ENCODE data around the gene SENP2.
"Not testable (repeated sequence)": the region's sequence is repeated elsewhere in the genome, so short reads cannot be mapped to it uniquely, and the experiment has no call there.

The SENP2 gene

GRCh38 chr3:185649414-185649813 is 63.3 kb downstream of the SENP2 start:
- no peak for ATAC-seq

- no peak for ATAC-seq
Observed at GRCh38 chr3:185651971-185652370, 65.9 kb downstream of the SENP2 start.

GRCh38 chr3:185653949-185654757 is 68.1 kb downstream of the SENP2 start:
- no peak for ATAC-seq

- ATAC-seq = no peak
Observed at GRCh38 chr3:185654758-185655145, 68.7 kb downstream of the SENP2 start.

- ATAC-seq = no peak
Observed at GRCh38 chr3:185655426-185656320, 69.6 kb downstream of the SENP2 start.

- no peak for ATAC-seq
Observed at GRCh38 chr3:185656321-185656840, 70.3 kb downstream of the SENP2 start.

GRCh38 chr3:185657211-185657610 is 71.1 kb downstream of the SENP2 start:
- ATAC-seq = no peak

- no peak for ATAC-seq
Observed at GRCh38 chr3:185657691-185658503, 71.8 kb downstream of the SENP2 start.

GRCh38 chr3:185658504-185658912 is 72.4 kb downstream of the SENP2 start:
- no peak for ATAC-seq

- ATAC-seq = no peak
Observed at GRCh38 chr3:185658943-185659342, 72.8 kb downstream of the SENP2 start.

- ATAC-seq = peak; percentile 60 to 65
Observed at GRCh38 chr3:185659942-185660921, 74.1 kb downstream of the SENP2 start.

- ATAC-seq = not testable (repeated sequence)
Observed at GRCh38 chr3:185661296-185661695, 75.2 kb downstream of the SENP2 start.

- ATAC-seq = no peak
Observed at GRCh38 chr3:185661772-185662171, 75.7 kb downstream of the SENP2 start.

- ATAC-seq = no peak
Observed at GRCh38 chr3:185663929-185664328, 77.8 kb downstream of the SENP2 start.

GRCh38 chr3:185667574-185667973 is 81.5 kb downstream of the SENP2 start:
- no peak for ATAC-seq

GRCh38 chr3:185677146-185677829 is 91.2 kb downstream of the SENP2 start:
- no peak for ATAC-seq

- no peak for ATAC-seq
Observed at GRCh38 chr3:185678027-185678426, 91.9 kb downstream of the SENP2 start.

GRCh38 chr3:185680231-185680630 is 94.1 kb downstream of the SENP2 start:
- no peak for ATAC-seq
